HCT116 (cell line): ENCODE results near the gene DHDH. TPM values are rescaled to one million over a fixed set of nuclear protein-coding genes. Genes with fewer than 3 reads are reported as not detected.
A peak's percentile ranks its signal among the peaks of the same experiment; 100 is the strongest.

Source experiments
- ATAC-seq: fragments of 200-7000 bp; cut with Tn5 transposase; 2 replicates; pipeline ENCODE4 v1.9.1; 2020; ENCODE audit warnings: mild to moderate bottlenecking, moderate library complexity
- BruUV-seq: library from RNA; stranded (reverse); fragments of 400-500 nt; replicated peaks from 2 replicates; lab custom pipeline; 2021; lab: Mats Ljungman, UMichigan
- CTCF ChIA-PET: fragments of 300-600 bp; sonication (Branson Sonifier 250); formaldehyde crosslinking; loops from one replicate; lab custom pipeline; 2021; ENCODE audit warnings: antibody characterized with exemption; lab: Charles Lee
- POLR2A ChIA-PET: fragments of 300-600, 350-600 bp; sonication (Branson Sonifier 250); formaldehyde crosslinking; loops from one replicate; lab custom pipeline; 2021; ENCODE audit warnings: antibody characterized with exemption; lab: Charles Lee
- RAD21 ChIA-PET, 2 experiments: fragments of 300-600 bp; sonication (Branson Sonifier 250); formaldehyde crosslinking; loops; one replicate each; lab custom pipeline; 2023; ENCODE audit warnings: low total read pairs in 2 of 2; ENCODE audit not compliant: uncharacterized antibody in 2 of 2, unreplicated experiment in 2 of 2, low non-redundant PET in 1 of 2; lab: Charles Lee
- DNase-seq: peaks from one replicate; pipeline ENCODE4 v3.0.0-alpha.2; 2010; ENCODE audit warnings: low read depth, low spot score
- H2AFZ ChIP-seq: fragments of 200-600 bp; shearing (Covaris generic), sonication (generic); 2 replicates; pipeline ENCODE4 v1.6.1; 2017; ENCODE audit warnings: low read depth, mixed run types, mixed read lengths, antibody characterized with exemption, low read length; ENCODE audit not compliant: poor library complexity, severe bottlenecking
- H3K27ac ChIP-seq: 2 replicates; pipeline ENCODE4 v1.5.1; 2012; ENCODE audit warnings: low read depth, low read length
- H3K27me3 ChIP-seq: fragments of 200-600 bp; sonication (generic); 2 replicates; pipeline ENCODE4 v1.6.1; 2016; ENCODE audit warnings: mixed run types, low read length, mixed read lengths; ENCODE audit not compliant: insufficient read depth
- H3K36me3 ChIP-seq, 2 experiments: fragments of 200-500 bp in 1 of 2; fragments of 200-600 bp in 1 of 2; sonication (Bioruptor generic) in 1 of 2; sonication (generic) in 1 of 2; 2 replicates each; pipeline versions ENCODE4 v1.5.1 to v1.6.1; 2014 to 2016; ENCODE audit warnings: low read length in 2 of 2, inconsistent platforms in 1 of 2, mixed read lengths in 1 of 2, mixed run types in 1 of 2; ENCODE audit not compliant: insufficient read depth in 2 of 2, control insufficient read depth in 1 of 2
- H3K4me1 ChIP-seq, 2 experiments: fragments of 200-600 bp in 1 of 2; sonication (generic) in 1 of 2; 2 replicates each; pipeline versions ENCODE4 v1.5.1 to v1.6.1; 2012 to 2017; ENCODE audit warnings: low read length in 2 of 2, inconsistent platforms in 1 of 2, mild to moderate bottlenecking in 1 of 2, mixed read lengths in 1 of 2, mixed run types in 1 of 2, moderate library complexity in 1 of 2; ENCODE audit not compliant: insufficient read depth in 2 of 2, control insufficient read depth in 1 of 2
- H3K4me2 ChIP-seq: fragments of 200-600 bp; sonication (generic); 2 replicates; pipeline ENCODE4 v1.6.1; 2017; ENCODE audit warnings: mixed run types, low read length, mixed read lengths
- H3K4me3 ChIP-seq, 2 experiments: fragments of 200-600 bp in 1 of 2; sonication (generic) in 1 of 2; replicated peaks in 1 of 2; 2 replicates each; pipeline ENCODE4 v1.5.1; 2011 to 2016; ENCODE audit warnings: low read length in 2 of 2, control low read depth in 1 of 2, low read depth in 1 of 2, mild to moderate bottlenecking in 1 of 2, mixed read lengths in 1 of 2, mixed run types in 1 of 2
- H3K79me2 ChIP-seq: fragments of 200-600 bp; sonication (generic); 2 replicates; pipeline ENCODE4 v1.6.1; 2017; ENCODE audit warnings: mild to moderate bottlenecking, mixed run types, low read length, moderate library complexity, mixed read lengths; ENCODE audit not compliant: insufficient read depth
- H3K9ac ChIP-seq: fragments of 200-600 bp; sonication (generic); 2 replicates; pipeline ENCODE4 v1.6.1; 2016; ENCODE audit warnings: low read length, mixed read lengths
- H3K9me2 ChIP-seq: fragments of 200-600 bp; sonication (generic), shearing (Covaris generic); 2 replicates; pipeline ENCODE4 v1.6.1; 2017; ENCODE audit warnings: mixed run types, mild to moderate bottlenecking, moderate library complexity; ENCODE audit not compliant: insufficient read depth
- H3K9me3 ChIP-seq, 2 experiments: fragments of 200-500 bp in 1 of 2; fragments of 200-600 bp in 1 of 2; sonication (Bioruptor generic) in 1 of 2; sonication (generic) in 1 of 2; 2 replicates each; pipeline ENCODE4 v1.6.1; 2014 to 2017; ENCODE audit warnings: low read length in 2 of 2, mixed read lengths in 2 of 2, inconsistent platforms in 1 of 2, low read depth in 1 of 2, mild to moderate bottlenecking in 1 of 2, mixed run types in 1 of 2, moderate library complexity in 1 of 2; ENCODE audit not compliant: control insufficient read depth in 1 of 2, insufficient read depth in 1 of 2
- H4K20me1 ChIP-seq: fragments of 200-600 bp; sonication (generic), shearing (Covaris generic); 2 replicates; pipeline ENCODE4 v1.6.1; 2017; ENCODE audit warnings: mixed run types, mild to moderate bottlenecking, moderate library complexity; ENCODE audit not compliant: insufficient read depth
- CEBPB ChIP-seq: IDR thresholded peaks from 2 replicates; pipeline ENCODE4 v1.6.1; 2012; ENCODE audit warnings: low read depth
- EZH2phosphoT487 ChIP-seq: fragments of 200-600 bp; IDR thresholded peaks from 2 replicates; pipeline ENCODE4 v1.6.1; 2018; ENCODE audit warnings: antibody characterized with exemption, borderline replicate concordance
- JUND ChIP-seq: IDR thresholded peaks from 2 replicates; pipeline ENCODE4 v1.6.1; 2012
- POLR2A ChIP-seq: IDR thresholded peaks from 2 replicates; pipeline ENCODE4 v1.7.0; 2011; ENCODE audit warnings: borderline replicate concordance; ENCODE audit not compliant: insufficient read depth, insufficient read length; ENCODE audit errors: extremely low read depth
- POLR2AphosphoS5 ChIP-seq: IDR thresholded peaks from 2 replicates; pipeline ENCODE4 v1.6.1; 2011; ENCODE audit warnings: mild to moderate bottlenecking, low read depth, low read length, moderate library complexity
- RAD21 ChIP-seq: IDR thresholded peaks from 2 replicates; pipeline ENCODE4 v1.6.1; 2012; ENCODE audit warnings: low read depth, mild to moderate bottlenecking
- SP1 ChIP-seq: IDR thresholded peaks from 2 replicates; pipeline ENCODE4 v1.6.1; 2012; ENCODE audit warnings: low read depth
- YY1 ChIP-seq: IDR thresholded peaks from 2 replicates; pipeline ENCODE4 v1.6.1; 2011; ENCODE audit warnings: low read length, low read depth, moderate library complexity, mild to moderate bottlenecking; ENCODE audit not compliant: insufficient replicate concordance; ENCODE audit errors: extremely low read depth
- ZFX ChIP-seq: fragments of 450-650 bp; IDR thresholded peaks from 2 replicates; pipeline ENCODE4 v1.6.1; 2017
- intact Hi-C: fragments of 100-400 bp; cut with micrococcal nuclease; formaldehyde crosslinking; loops from 2 replicates; pipeline ENCODE4 v1.10.0; 2022
- total RNA-seq: library from RNA; stranded (reverse); gene quantifications from one replicate; pipeline ENCODE4 v1.2.1, GENCODE V29; 2021; ENCODE audit not compliant: unreplicated experiment
- TF ChIP-seq, protein P1 (sequence below): IDR thresholded peaks from 2 replicates; pipeline ENCODE4 v1.6.1; 2012
- TF ChIP-seq, protein P2 (sequence below): IDR thresholded peaks from 2 replicates; pipeline ENCODE4 v1.6.1; 2011; ENCODE audit warnings: mild to moderate bottlenecking, low read length, moderate library complexity; ENCODE audit not compliant: insufficient replicate concordance; ENCODE audit errors: extremely low read depth
- TF ChIP-seq, protein P3 (sequence below): IDR thresholded peaks from 2 replicates; pipeline ENCODE4 v1.6.1; 2012; ENCODE audit warnings: low read depth

DHDH gene
- total RNA-seq, 1 experiment from 2014 or later, result 8.6 TPM

DNA sequence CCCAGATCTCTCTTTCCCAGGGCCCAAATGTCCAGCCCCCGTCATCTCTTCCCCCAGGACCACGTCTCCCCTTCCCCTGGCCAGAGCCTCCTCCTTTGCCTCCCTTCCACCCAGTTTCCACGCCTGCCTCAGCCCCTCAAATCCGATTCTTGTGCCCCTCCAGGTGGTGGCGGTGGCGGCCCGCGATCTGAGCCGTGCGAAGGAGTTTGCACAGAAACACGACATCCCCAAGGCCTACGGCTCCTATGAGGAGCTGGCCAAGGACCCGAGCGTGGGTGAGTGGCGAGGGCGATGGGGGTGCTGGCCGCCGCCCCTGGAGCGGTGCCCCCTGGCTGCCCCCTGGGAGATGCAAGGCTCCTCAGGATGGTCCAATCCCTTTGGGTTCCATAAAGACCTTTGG, 1.3 kb downstream of the DHDH start:
- TF ChIP-seq, protein P1, sequence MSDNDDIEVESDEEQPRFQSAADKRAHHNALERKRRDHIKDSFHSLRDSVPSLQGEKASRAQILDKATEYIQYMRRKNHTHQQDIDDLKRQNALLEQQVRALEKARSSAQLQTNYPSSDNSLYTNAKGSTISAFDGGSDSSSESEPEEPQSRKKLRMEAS, result no peak
- TF ChIP-seq, protein P2, sequence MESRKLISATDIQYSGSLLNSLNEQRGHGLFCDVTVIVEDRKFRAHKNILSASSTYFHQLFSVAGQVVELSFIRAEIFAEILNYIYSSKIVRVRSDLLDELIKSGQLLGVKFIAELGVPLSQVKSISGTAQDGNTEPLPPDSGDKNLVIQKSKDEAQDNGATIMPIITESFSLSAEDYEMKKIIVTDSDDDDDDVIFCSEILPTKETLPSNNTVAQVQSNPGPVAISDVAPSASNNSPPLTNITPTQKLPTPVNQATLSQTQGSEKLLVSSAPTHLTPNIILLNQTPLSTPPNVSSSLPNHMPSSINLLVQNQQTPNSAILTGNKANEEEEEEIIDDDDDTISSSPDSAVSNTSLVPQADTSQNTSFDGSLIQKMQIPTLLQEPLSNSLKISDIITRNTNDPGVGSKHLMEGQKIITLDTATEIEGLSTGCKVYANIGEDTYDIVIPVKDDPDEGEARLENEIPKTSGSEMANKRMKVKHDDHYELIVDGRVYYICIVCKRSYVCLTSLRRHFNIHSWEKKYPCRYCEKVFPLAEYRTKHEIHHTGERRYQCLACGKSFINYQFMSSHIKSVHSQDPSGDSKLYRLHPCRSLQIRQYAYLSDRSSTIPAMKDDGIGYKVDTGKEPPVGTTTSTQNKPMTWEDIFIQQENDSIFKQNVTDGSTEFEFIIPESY, result no peak
- TF ChIP-seq, all 23 proteins: peak for 0
- Histone ChIP-seq H3K36me3 (peaks cover 0 to 4% of the 10 kb centered on the region in 2 experiments; a peak in 1 of 4 replicates), H3K27ac (no peak overlapping the region), H3K4me2 (peak overlapping the region; percentile 99; the same call in 1 of the 2 replicates), H3K4me3 (no peak overlapping the region), H4K20me1 (no peaks in the 10 kb centered on the region), H3K9me2 (no peaks in the 10 kb centered on the region), H3K79me2 (no peaks in the 10 kb centered on the region), H3K9ac (no peak overlapping the region), H3K27me3 (no peaks in the 10 kb centered on the region), H3K4me1 (peaks cover 12 to 17% of the 10 kb centered on the region in 2 experiments), H2AFZ (no peak overlapping the region), H3K9me3 (no peaks in the 10 kb centered on the region)
- ATAC-seq (no peak), DNase-seq (no peak)
- RAD21 ChIA-PET, result no interaction called here
- POLR2A ChIA-PET, result no interaction called here
- intact Hi-C loops, result no loop called here
- CTCF ChIA-PET, result no interaction called here
- BruUV-seq, result no TSS peak

DNA sequence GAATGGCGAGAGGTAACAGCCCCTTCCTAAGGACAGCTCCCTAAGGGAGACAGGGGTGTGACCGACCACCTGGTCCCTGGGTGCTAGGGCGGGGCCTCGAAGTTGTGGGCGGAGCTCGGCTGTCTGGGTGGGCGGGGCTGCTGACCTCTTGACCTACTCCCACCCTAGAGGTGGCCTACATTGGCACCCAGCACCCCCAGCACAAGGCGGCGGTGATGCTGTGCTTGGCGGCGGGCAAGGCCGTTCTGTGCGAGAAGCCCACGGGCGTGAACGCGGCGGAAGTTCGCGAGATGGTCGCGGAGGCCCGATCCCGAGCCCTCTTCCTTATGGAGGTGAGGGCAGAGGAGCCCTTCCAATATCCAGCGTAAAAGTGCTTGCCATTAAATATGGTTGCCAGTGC, 2.4 kb downstream of the DHDH start:
- no peaks in the 10 kb centered on the region for H3K9me3 ChIP-seq
- no peak overlapping the region for H3K4me2 ChIP-seq
- ATAC-seq (no peak), DNase-seq (no peak)
- peaks cover 12 to 17% of the 10 kb centered on the region in 2 experiments for H3K4me1 ChIP-seq
- ChIA-PET CTCF (no interaction called here), RAD21 (no interaction called here), POLR2A (interaction anchor here (0.9 kb wide), 1 partner anchor 10 kb away, joined by 4 read pairs; no protein-coding TSS in a partner anchor)
- no peak for TF ChIP-seq POLR2AphosphoS5
- TF ChIP-seq, protein P2, result no peak
- no peak for TF ChIP-seq SP1
- no peak for TF ChIP-seq YY1
- TF ChIP-seq, protein P3, sequence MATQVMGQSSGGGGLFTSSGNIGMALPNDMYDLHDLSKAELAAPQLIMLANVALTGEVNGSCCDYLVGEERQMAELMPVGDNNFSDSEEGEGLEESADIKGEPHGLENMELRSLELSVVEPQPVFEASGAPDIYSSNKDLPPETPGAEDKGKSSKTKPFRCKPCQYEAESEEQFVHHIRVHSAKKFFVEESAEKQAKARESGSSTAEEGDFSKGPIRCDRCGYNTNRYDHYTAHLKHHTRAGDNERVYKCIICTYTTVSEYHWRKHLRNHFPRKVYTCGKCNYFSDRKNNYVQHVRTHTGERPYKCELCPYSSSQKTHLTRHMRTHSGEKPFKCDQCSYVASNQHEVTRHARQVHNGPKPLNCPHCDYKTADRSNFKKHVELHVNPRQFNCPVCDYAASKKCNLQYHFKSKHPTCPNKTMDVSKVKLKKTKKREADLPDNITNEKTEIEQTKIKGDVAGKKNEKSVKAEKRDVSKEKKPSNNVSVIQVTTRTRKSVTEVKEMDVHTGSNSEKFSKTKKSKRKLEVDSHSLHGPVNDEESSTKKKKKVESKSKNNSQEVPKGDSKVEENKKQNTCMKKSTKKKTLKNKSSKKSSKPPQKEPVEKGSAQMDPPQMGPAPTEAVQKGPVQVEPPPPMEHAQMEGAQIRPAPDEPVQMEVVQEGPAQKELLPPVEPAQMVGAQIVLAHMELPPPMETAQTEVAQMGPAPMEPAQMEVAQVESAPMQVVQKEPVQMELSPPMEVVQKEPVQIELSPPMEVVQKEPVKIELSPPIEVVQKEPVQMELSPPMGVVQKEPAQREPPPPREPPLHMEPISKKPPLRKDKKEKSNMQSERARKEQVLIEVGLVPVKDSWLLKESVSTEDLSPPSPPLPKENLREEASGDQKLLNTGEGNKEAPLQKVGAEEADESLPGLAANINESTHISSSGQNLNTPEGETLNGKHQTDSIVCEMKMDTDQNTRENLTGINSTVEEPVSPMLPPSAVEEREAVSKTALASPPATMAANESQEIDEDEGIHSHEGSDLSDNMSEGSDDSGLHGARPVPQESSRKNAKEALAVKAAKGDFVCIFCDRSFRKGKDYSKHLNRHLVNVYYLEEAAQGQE, result no peak
- no peak for TF ChIP-seq RAD21
- no peak for TF ChIP-seq CEBPB
- no peak for TF ChIP-seq JUND
- TF ChIP-seq EZH2phosphoT487, result no peak
- no peak for TF ChIP-seq POLR2A
- no peak for TF ChIP-seq ZFX
- no peaks in the 10 kb centered on the region for H3K79me2 ChIP-seq
- H3K27ac ChIP-seq, result no peak overlapping the region
- no peaks in the 10 kb centered on the region for H4K20me1 ChIP-seq
- H3K9me2 ChIP-seq, result no peaks in the 10 kb centered on the region
- peaks cover 0 to 4% of the 10 kb centered on the region in 2 experiments; a peak in 1 of 4 replicates for H3K36me3 ChIP-seq
- no TSS peak for BruUV-seq
- no peak overlapping the region for H2AFZ ChIP-seq
- H3K4me3 ChIP-seq, result no peak overlapping the region
- H3K9ac ChIP-seq, result no peak overlapping the region
- no peaks in the 10 kb centered on the region for H3K27me3 ChIP-seq
- intact Hi-C loops, result no loop called here
